Fibroblast of the conjunctiva (primary cell): ENCODE results near the gene ZNF335.
"Not testable (repeated sequence)": the region's sequence is repeated elsewhere in the genome, so short reads cannot be mapped to it uniquely, and the experiment has no call there.

ENCODE experiments used
- DNase-seq: peaks from one replicate; pipeline ENCODE4 v3.0.0-alpha.2; 2010; ENCODE audit warnings: low read depth

The ZNF335 gene

GRCh38 chr20:45934046-45934585 is 37.9 kb downstream of the ZNF335 start:
- no peak for DNase-seq

GRCh38 chr20:45933266-45934045 is 38.5 kb downstream of the ZNF335 start:
- peak; percentile 73 for DNase-seq

DNA sequence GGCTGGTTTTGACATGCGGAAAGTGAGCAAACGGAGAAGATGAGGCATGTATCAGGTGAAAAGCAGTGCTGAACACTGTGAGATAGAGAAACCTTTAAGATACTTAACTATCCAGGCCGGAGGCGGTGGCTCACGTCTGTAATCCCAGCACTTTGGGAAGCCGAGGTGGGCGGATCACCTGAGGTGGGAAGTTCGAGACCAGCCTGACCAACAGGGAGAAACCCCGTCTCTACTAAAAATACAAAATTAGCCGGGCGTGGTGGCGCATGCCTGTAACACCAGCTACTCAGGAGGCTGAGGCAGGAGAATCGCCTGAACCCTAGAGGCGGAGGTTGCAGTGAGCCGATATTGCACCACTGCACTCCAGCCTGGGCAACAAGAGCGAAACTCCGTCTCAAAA is 40.3 kb downstream of the ZNF335 start:
- DNase-seq = not testable (repeated sequence)

DNA sequence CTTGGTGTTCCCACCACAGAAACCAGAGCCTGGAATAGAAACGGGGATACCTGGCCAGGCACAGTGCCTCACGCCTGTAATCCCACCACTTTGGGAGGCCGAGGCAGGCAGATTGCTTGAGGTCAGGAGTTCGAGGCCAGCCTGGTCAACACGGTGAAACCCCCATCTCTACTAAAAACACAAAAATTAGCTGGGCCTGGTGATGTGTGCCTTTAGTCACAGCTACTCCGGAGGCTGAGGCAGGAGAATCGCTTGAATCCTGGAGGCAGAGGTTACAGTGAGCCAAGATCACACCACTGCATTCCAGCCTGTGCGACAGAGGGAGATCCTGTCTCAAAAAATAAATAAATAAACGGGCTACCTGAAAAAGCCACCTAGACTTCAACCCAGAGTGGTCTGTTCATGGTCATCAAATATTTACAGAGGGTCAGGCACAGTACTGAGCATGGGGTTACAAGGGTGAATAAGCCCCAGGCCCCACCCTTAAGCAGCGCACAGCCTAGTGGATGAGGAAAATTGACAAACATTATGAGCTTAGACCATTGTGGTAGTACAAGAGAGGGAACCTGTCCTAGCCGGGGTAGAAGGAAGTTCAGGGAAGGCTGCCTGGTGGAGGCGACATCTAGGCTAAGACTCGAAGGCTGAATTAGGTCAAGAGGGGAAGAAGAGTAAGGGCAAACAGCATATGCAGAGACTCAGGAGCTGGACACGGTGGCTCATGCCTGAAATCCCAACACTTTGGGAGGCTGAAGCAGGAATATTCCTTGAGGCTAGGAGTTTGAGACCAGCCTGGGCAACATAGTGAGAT is 44.7 kb downstream of the ZNF335 start:
- DNase-seq = no peak

DNA sequence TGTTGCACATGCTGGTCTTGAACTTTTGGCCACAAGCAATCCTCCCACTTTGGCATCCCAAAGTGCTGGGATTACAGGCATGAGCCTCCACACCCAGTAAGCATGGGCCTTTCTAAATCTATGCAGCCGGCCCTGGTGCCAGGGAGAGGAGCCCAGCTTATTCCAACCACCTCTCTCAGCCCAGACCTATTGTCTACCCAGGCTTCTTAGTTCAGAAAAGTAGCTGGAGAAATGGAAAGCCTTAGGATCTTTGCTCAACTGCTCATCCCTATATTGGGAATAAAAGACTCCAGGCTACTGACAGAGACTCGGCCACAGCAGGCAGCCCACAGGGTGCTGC is 45.3 kb downstream of the ZNF335 start:
- no peak for DNase-seq

- no peak for DNase-seq
Observed at GRCh38 chr20:45925821-45926506, 46.0 kb downstream of the ZNF335 start.

DNA sequence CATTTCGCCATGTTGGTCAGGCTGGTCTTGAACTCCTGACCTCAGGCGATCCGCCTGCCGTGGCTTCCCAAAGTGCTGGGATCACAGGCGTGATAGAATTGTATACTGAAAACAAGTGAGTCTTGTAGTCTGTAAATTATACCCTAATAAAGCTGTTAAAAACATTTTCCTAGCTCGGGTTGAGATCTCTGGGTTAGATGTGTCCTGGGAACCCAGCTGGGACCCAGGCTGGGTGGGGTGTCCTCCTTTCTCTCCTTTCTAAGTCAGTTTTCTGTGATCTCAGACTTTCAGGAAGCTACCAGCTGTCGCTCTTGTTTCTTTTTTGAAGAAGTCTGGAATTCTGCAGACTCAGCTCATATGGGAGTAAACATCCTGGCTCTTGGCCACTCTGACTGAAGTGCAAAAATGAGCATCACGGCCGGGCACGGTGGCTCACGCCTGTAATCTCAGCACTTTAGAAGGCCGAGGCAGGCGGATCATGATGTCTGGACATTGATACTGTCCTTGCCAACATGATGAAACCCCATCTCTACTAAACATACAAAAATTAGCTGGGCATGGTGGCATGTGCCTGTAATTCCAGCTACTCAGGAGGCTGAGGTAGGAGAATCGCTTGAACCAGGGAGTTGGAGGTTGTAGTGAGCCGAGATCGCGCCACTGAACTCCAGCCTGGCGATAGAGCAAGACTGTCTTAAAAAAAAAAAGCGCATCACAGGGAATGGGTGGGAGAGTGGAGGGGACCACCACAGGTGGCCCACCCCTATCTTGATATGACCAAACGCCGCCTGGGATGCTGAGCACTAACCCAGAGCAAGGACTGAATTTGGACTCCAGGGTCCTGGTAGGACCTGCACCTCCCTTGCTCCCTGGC is 47.4 kb downstream of the ZNF335 start:
- no peak for DNase-seq

DNA sequence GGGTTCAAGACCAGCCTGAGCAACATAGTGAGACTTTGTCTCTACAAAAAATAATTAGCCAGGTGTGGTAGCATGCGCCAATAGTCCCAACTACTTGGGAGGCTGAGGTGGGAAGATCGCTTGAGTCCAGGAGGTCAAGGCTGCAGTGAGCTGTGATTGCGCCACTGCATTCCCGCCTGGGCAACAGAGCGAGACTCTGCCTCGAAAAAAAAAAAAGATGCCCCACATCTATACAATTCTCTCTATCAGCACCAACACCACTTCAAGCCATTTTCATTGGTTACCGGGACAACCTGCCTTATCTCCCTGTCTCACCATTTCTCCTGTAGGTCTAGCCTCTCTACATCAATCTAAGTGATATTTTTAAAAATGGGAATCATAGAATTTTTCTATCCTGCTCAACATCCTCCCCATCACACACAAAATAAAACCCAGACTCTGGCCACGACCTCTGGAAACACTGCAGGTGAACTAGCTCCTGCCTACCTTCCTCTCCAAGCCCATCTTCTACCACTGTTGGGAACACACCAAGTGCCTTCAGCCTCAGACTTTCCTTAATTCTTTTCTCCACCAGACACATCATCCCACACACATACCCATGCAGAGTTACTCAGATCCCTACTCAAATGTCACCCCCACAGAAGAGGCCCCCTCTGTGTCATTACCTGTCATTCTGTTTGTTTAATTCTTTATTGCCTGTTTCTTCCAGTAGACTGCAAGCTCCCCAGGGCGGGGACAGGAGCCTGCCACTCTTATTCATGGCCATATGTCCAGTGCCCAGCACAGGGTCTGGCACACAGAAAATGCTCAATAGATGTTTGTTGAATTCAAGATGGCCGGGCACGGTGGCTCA is 50.4 kb downstream of the ZNF335 start:
- no peak for DNase-seq

DNA sequence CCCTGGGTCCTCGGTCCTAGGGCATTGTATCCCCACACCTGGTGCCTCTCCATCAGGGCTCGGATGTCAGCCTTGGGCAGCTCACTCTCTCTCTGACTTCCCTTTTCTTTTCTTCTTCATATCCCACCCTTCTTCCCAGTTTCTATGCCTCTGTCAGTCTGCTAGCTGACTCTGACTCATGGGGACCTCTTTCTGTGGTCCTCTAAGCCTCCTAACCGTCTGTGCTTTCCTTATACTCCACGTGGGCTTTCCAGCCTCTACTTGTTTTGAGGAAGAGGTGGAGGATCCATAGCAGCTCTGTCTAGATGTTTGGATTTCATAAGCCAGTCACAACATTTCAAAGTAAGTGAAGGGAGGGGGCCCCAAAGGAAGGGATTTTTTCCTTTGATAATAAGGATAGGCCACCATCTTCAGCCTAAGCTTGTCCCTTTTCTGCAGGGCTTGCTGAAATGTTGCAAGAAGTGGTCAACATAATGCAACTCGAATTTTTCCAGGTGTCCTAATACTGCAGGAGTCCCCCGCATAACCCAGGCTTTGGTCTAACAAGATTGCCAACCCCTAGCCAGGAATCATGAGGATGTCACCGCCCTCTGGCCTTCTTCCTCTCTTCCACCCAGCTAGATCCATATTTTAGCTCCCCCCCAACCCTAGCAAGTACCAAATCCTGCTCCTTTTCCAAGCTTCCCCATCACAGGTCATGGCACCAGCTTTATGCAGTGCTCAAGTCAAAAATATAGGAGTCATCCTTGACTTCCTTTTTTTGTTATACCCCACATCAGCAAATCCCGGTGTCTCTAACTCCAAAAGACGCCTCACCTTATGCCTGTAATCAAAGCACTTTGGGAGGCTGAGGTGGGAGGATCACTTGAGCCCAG is 51.3 kb downstream of the ZNF335 start:
- DNase-seq = no peak

DNA sequence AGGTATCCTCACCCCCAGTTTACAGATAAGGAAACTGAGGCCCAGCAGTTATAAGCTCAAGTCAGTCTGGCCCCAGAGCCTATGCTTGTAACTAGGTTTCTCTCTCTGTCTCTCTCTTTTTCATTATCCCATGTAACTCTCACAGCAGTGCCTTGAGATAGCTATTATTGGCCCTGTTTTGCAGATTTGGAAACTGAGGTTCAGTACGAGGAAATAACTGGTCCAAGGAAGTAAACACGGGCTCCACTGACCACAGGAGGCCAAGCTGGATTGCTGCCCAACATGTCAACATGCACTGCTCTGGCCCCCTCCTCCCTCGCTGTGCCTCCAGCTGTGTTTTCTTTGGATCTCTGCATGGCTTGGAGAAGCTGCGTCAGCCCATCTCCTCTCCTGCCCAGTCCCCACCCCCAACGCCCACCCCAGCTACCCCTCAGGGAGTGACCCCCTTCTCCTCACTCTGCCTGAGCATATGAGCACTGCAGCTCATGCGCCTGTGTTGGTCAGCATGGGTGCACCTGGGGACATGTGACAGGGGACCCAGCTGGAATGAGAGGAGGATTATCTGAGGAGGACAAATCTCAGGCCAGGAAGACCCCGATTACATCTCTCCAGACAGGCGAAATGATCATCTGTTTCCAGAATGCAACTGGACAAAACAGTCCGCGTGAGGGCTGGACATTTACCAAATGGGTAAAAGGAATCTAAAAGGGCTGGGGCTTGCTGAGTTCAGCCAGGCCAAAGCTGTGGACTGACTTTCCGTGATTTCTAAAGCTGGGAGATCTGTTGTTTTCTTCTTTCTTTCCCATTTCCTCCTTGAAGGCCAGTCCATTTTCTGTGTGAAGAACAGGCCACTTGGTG is 52.2 kb downstream of the ZNF335 start:
- peak; percentile 90 for DNase-seq

DNA sequence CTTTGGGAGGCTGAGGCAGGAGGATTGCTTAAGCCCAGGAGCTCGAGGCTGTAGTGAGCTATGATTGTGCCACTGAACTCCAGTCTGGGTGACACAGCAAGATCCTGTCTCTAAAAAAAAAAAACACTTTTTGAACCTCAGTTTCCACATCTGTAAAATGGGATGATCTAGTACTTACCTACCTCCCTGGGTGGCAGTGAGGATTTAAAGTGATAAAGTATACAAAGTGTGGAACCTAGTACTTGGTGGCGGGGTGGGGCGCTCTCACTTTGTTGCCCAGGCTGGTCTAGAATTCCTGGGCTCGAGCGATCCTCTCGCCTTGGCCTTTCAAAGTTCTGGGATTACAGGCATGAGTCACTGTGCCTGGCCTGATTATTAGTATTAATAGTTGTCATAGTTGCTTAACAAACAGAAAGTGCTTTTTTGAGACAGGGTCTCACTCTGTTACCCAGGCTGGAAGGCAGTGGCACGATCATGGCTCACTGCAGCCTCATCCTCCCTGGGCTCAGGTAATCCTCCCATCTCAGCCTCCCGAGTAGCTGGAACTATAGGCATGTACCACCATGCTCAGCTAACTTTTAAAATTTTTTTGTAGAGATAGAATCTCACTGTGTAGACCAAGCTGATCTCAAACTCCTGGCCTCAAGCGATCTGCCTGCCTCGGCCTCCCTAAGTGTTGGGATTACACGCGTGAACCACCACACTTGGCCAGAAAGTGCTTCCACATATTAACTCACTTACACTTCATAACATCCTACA is 53.0 kb downstream of the ZNF335 start:
- DNase-seq = no peak

- DNase-seq = no peak
Observed at GRCh38 chr20:45918182-45918737, 53.7 kb downstream of the ZNF335 start.

DNA sequence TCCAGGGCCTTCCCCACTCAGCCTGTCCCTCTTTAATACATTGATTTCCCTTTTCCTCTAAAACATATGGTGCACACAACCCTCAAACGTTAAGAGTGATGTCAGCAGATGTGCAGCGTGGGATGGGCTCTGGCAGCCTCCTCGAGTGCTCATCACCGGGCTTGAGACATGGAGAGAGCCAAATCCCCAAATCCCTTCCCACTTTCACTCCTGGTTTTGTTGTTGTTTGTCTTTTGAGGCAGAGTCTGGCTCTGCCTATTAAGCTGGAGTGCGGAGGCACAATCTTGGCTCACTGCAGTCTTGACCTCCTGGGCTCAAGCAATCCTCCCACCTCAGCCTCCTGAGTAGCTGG is 54.2 kb downstream of the ZNF335 start:
- DNase-seq = no peak

GRCh38 chr20:45913116-45913515 is 58.9 kb downstream of the ZNF335 start:
- no peak for DNase-seq

- no peak for DNase-seq
Observed at GRCh38 chr20:45912344-45912682, 59.7 kb downstream of the ZNF335 start.

DNA sequence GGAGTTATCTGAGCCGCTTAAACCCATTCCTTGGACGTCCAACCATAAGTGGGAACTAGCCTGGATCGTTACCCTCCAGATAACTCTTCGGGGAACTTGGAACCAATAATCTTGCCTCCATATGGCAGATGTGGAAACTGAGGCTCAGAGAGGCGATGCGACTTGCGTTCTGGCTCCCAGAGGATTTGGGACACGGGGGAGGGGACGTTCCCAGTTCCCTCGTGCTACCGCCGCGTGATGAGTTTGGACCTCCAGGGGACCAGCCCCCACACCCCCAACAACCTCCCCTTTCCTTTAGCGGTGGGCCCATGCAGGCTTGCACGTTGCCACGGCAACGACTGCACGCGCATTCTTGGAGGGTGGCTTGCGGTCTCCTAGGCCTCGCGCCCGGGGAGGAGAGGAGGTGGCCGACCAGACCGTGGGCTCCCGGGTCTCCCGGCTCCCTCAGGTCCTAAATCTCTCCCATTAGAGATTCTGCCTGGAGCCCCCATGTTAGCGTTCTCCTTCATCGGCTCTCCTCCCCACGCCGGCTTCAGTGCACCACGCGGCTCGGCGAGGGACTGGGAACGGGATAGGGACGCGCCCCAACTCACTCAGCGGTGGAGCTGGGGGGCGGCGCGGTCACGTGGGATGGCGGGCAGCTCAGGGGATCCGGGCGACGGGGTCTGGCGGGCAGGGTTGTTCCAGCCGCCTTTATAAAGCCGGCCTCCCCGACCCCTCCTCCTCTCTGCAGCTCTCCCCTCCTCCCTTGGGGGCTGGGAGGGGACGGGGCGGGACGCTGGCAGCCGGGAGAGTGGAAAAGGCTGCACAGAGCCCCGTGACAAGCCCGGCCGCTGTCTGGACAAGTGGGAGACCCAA is 60.3 kb downstream of the ZNF335 start, which contains the start of gene PLTP:
Gene PLTP (minus strand): TSS at position 670 of the 858 bp plus-strand sequence. CDS start 703 bp downstream, outside the sequence.
- no peak for DNase-seq
